Measurements from ENCODE around the gene GTF3C1.

DNA sequence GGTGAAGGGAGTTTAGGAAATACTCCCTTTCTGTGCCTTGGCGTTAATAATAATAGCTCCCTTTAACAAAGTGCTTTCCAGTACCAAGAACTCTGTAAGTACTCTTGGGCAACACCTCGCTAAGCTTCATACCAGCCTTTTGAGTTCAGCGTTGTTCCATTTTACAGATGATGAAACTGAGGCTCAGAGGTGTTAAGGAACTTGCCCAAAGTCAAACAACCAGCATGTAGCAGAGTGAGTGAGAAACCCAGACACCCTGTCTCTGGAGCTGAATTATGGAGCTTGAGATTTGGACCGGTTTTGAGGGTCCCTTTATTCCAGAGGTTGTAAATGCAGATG is 838 bp upstream of the GTF3C1 start:
- no peak for TF ChIP-seq YY1 (IDR thresholded peaks at IDR 0.05; ENCODE audit: insufficient read depth, insufficient read length)
- no peak for TF ChIP-seq ZNF274 (IDR thresholded peaks at IDR 0.05; ENCODE audit: low read depth, low read length)
- TF ChIP-seq SUZ12 (IDR thresholded peaks at IDR 0.05; ENCODE audit: extremely low read depth, insufficient read depth, insufficient read length): no peak

All from NT2/D1 (cell line).